Smooth muscle cell (in vitro differentiated cells): ENCODE data around the gene FTCD. TPM values are rescaled to one million over a fixed set of nuclear protein-coding genes. Genes with fewer than 3 reads are reported as not detected.

Experiments used
- DNase-seq: peaks from one replicate; lab custom pipeline; 2025; ENCODE audit not compliant: unreplicated experiment; lab: John Stamatoyannopoulos, UW
- H2AFZ ChIP-seq: fragments of 200-600 bp; sonication (generic); 2 replicates; pipeline ENCODE4 v1.6.0; 2016; ENCODE audit warnings: antibody characterized with exemption, low read depth, mild to moderate bottlenecking
- H3F3A ChIP-seq: fragments of 200-600 bp; sonication (generic); 2 replicates; pipeline ENCODE4 v1.6.0; 2017; ENCODE audit warnings: antibody characterized with exemption, low read depth
- H3K27ac ChIP-seq: fragments of 200-600 bp; sonication (generic); 2 replicates; pipeline ENCODE4 v1.5.1; 2016; ENCODE audit warnings: low read depth, mild to moderate bottlenecking
- H3K27me3 ChIP-seq: fragments of 200-600 bp; sonication (generic); 2 replicates; pipeline ENCODE4 v1.6.1; 2016; ENCODE audit warnings: low read depth, mild to moderate bottlenecking
- H3K36me3 ChIP-seq: fragments of 200-600 bp; sonication (generic); 2 replicates; pipeline ENCODE4 v1.5.1; 2016; ENCODE audit warnings: low read depth
- H3K4me1 ChIP-seq: fragments of 200-600 bp; sonication (generic); 2 replicates; pipeline ENCODE4 v1.5.1; 2016; ENCODE audit warnings: low read depth
- H3K4me2 ChIP-seq: fragments of 200-600 bp; sonication (generic); 2 replicates; pipeline ENCODE4 v1.6.0; 2016; ENCODE audit warnings: mild to moderate bottlenecking
- H3K4me3 ChIP-seq: fragments of 200-600 bp; sonication (generic); 2 replicates; pipeline ENCODE4 v1.5.1; 2016; ENCODE audit warnings: mild to moderate bottlenecking
- H3K79me2 ChIP-seq: fragments of 200-600 bp; sonication (generic); 2 replicates; pipeline ENCODE4 v1.6.0; 2016; ENCODE audit warnings: low read depth, mild to moderate bottlenecking
- H3K9ac ChIP-seq: fragments of 200-600 bp; sonication (generic); 2 replicates; pipeline ENCODE4 v1.6.0; 2016; ENCODE audit warnings: low read depth
- H3K9me3 ChIP-seq: fragments of 200-600 bp; sonication (generic); replicated peaks from 2 replicates; pipeline ENCODE4 v1.5.1; 2016; ENCODE audit warnings: low read depth
- H4K20me1 ChIP-seq: fragments of 200-600 bp; sonication (generic); 2 replicates; pipeline ENCODE4 v1.6.0; 2016; ENCODE audit warnings: low read depth
- WGBS: methylation state at CpG from one replicate; pipeline ENCODE4 v1.1.7; 2016; ENCODE audit warnings: low lambda C conversion rate; 5-methylcytosine and 5-hydroxymethylcytosine counted together
- polyA plus RNA-seq: library from polyadenylated mRNA; unstranded; fragments of >200 nt; fragmentation: Nextera tagmentation; extraction: Ambion mirVana; gene quantifications from 2 replicates; pipeline ENCODE4 v1.2.1, GENCODE V29; 2016
- total RNA-seq: library from RNA; depleted of rRNA; stranded (reverse); fragments of >200 nt; gene quantifications from 2 replicates; pipeline ENCODE4 v1.2.3, GENCODE V29; 2014
- TF ChIP-seq, protein P1 (sequence below): fragments of 200-600 bp; sonication (generic); IDR thresholded peaks from 2 replicates; pipeline ENCODE4 v1.5.1; 2017; ENCODE audit warnings: borderline replicate concordance, mild to moderate bottlenecking, antibody characterized with exemption; ENCODE audit not compliant: insufficient read depth, poor library complexity, severe bottlenecking

Gene FTCD
- total and polyA plus RNA-seq, 2 experiments from 2014 or later: 1.3 to 15.2 TPM

DNA sequence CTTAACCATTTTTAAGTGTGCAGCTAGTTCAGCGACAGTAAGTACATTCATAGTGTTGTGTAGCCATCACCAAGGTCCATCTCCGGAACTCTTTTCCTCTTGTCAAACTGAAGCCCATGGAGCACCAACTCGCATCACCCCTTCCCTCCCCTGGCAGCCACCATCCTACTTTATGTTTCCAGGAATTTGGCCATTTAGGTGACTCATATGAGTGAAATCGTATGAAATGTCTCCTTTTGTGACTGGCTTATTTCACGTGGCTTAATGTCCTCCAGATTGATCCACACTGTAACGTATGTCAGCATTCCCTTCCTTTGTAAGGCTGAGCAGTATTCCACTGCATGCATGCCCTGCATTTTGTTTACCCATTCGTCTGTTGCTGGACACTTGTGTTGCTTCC lies 55.0 kb downstream of the FTCD start:
- no peak for DNase-seq
- H4K20me1 ChIP-seq: peaks cover 69% of the 10 kb centered on the region

DNA sequence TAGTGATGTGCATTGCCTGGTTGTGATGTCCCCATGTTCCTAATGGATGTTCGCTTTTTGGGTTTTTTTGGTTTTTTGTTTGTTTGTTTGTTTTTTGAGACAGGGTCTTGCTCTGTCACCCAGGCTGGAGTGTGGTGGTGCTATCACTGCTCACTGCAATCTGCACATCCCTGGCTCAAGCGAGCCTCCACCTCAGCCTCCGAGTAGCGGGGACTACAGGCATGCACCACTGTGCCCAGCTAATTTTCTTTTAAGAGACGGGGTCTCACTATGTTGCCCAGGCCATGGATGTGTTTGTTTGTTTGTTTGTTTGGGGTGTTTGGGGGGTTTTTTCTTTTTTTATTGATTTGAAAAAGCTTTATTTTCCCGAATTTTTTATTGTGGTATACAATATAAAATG lies 55.4 kb downstream of the FTCD start:
- Histone ChIP-seq H2AFZ (no peak overlapping the region), H3K36me3 (peaks cover 7% of the 10 kb centered on the region), H3K27ac (peak overlapping the region; percentile 77), H3K79me2 (peaks cover 96% of the 10 kb centered on the region), H3K4me3 (peak overlapping the region; percentile 86), H3K9me3 (no peaks in the 10 kb centered on the region), H4K20me1 (peaks cover 65% of the 10 kb centered on the region), H3F3A (peaks cover 52% of the 10 kb centered on the region), H3K9ac (peak overlapping the region; percentile 58), H3K27me3 (no peaks in the 10 kb centered on the region), H3K4me2 (peak overlapping the region; percentile 94), H3K4me1 (no peaks in the 10 kb centered on the region)
- 46% methylated on average over 6 of the region's 6 CpGs for WGBS
- TF ChIP-seq, protein P1, sequence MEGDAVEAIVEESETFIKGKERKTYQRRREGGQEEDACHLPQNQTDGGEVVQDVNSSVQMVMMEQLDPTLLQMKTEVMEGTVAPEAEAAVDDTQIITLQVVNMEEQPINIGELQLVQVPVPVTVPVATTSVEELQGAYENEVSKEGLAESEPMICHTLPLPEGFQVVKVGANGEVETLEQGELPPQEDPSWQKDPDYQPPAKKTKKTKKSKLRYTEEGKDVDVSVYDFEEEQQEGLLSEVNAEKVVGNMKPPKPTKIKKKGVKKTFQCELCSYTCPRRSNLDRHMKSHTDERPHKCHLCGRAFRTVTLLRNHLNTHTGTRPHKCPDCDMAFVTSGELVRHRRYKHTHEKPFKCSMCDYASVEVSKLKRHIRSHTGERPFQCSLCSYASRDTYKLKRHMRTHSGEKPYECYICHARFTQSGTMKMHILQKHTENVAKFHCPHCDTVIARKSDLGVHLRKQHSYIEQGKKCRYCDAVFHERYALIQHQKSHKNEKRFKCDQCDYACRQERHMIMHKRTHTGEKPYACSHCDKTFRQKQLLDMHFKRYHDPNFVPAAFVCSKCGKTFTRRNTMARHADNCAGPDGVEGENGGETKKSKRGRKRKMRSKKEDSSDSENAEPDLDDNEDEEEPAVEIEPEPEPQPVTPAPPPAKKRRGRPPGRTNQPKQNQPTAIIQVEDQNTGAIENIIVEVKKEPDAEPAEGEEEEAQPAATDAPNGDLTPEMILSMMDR: no peak
- no peak for DNase-seq

More for the DNA sequence above, 55.0 kb downstream of the FTCD start:
- Histone ChIP-seq H3K36me3 (peaks cover 7% of the 10 kb centered on the region), H3K4me2 (peak overlapping the region; percentile 94), H3K27ac (peak overlapping the region; percentile 77), H3K9ac (peak overlapping the region; percentile 58), H3F3A (peaks cover 53% of the 10 kb centered on the region), H3K79me2 (peaks cover 100% of the 10 kb centered on the region), H2AFZ (no peak overlapping the region), H3K27me3 (no peaks in the 10 kb centered on the region), H3K4me1 (no peaks in the 10 kb centered on the region), H3K9me3 (no peaks in the 10 kb centered on the region), H3K4me3 (peak overlapping the region; percentile 86)
- WGBS: 32% methylated on average over 7 of the region's 7 CpGs
- TF ChIP-seq, protein P1: no peak

DNA sequence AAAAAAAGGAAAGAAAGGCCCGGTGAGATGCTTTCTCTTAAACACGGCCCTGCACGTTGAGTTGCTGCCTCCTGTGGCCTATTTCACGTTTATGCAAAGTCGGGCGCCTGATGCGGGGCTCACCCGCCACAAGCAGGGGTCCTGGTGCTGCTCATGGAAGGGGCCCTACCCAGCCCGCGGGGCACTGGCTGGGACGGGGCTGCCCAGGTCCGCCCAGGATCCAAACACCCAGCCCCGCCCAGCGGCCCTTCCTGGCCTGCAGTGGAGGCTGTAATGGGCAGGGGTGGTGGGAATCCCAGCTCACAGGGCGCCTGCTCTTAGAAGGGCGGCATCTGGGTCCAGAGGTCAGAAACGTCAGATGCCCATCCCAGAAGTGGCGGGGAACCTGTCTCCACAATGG lies 55.9 kb downstream of the FTCD start:
- peaks cover 91% of the 10 kb centered on the region for H3K79me2 ChIP-seq

More for the DNA sequence above, 55.9 kb downstream of the FTCD start:
- Histone ChIP-seq H4K20me1 (peaks cover 59% of the 10 kb centered on the region), H3K9me3 (no peaks in the 10 kb centered on the region), H2AFZ (no peak overlapping the region), H3K36me3 (peaks cover 5% of the 10 kb centered on the region), H3K4me3 (peak overlapping the region; percentile 86), H3F3A (peaks cover 46% of the 10 kb centered on the region), H3K27me3 (no peaks in the 10 kb centered on the region), H3K4me1 (no peaks in the 10 kb centered on the region), H3K4me2 (peak overlapping the region; percentile 94), H3K9ac (peak overlapping the region; percentile 58), H3K27ac (peak overlapping the region; percentile 77)
- no peak for DNase-seq
- TF ChIP-seq, protein P1: no peak
- WGBS: 8% methylated on average over 17 of the region's 18 CpGs
